HCT116 (cell line): Measurements from ENCODE around the gene MYO16. TPM values are rescaled to one million over a fixed set of nuclear protein-coding genes. Genes with fewer than 3 reads are reported as not detected.

ENCODE experiments used
- ATAC-seq: fragments of 200-7000 bp; cut with Tn5 transposase; 2 replicates; pipeline ENCODE4 v1.9.1; 2020; ENCODE audit warnings: mild to moderate bottlenecking, moderate library complexity
- BruUV-seq: library from RNA; stranded (reverse); fragments of 400-500 nt; replicated peaks from 2 replicates; lab custom pipeline; 2021; lab: Mats Ljungman, UMichigan
- CTCF ChIA-PET: fragments of 300-600 bp; sonication (Branson Sonifier 250); formaldehyde crosslinking; loops from one replicate; lab custom pipeline; 2021; ENCODE audit warnings: antibody characterized with exemption; lab: Charles Lee
- POLR2A ChIA-PET: fragments of 300-600, 350-600 bp; sonication (Branson Sonifier 250); formaldehyde crosslinking; loops from one replicate; lab custom pipeline; 2021; ENCODE audit warnings: antibody characterized with exemption; lab: Charles Lee
- RAD21 ChIA-PET, 2 experiments: fragments of 300-600 bp; sonication (Branson Sonifier 250); formaldehyde crosslinking; loops; one replicate each; lab custom pipeline; 2023; ENCODE audit warnings: low total read pairs in 2 of 2; ENCODE audit not compliant: uncharacterized antibody in 2 of 2, unreplicated experiment in 2 of 2, low non-redundant PET in 1 of 2; lab: Charles Lee
- DNase-seq: peaks from one replicate; pipeline ENCODE4 v3.0.0-alpha.2; 2010; ENCODE audit warnings: low read depth, low spot score
- H2AFZ ChIP-seq: fragments of 200-600 bp; shearing (Covaris generic), sonication (generic); 2 replicates; pipeline ENCODE4 v1.6.1; 2017; ENCODE audit warnings: low read depth, mixed run types, mixed read lengths, antibody characterized with exemption, low read length; ENCODE audit not compliant: poor library complexity, severe bottlenecking
- H3K27ac ChIP-seq: 2 replicates; pipeline ENCODE4 v1.5.1; 2012; ENCODE audit warnings: low read depth, low read length
- H3K27me3 ChIP-seq: fragments of 200-600 bp; sonication (generic); 2 replicates; pipeline ENCODE4 v1.6.1; 2016; ENCODE audit warnings: mixed run types, low read length, mixed read lengths; ENCODE audit not compliant: insufficient read depth
- H3K36me3 ChIP-seq, 2 experiments: fragments of 200-500 bp in 1 of 2; fragments of 200-600 bp in 1 of 2; sonication (Bioruptor generic) in 1 of 2; sonication (generic) in 1 of 2; 2 replicates each; pipeline versions ENCODE4 v1.5.1 to v1.6.1; 2014 to 2016; ENCODE audit warnings: low read length in 2 of 2, inconsistent platforms in 1 of 2, mixed read lengths in 1 of 2, mixed run types in 1 of 2; ENCODE audit not compliant: insufficient read depth in 2 of 2, control insufficient read depth in 1 of 2
- H3K4me1 ChIP-seq, 2 experiments: fragments of 200-600 bp in 1 of 2; sonication (generic) in 1 of 2; 2 replicates each; pipeline versions ENCODE4 v1.5.1 to v1.6.1; 2012 to 2017; ENCODE audit warnings: low read length in 2 of 2, inconsistent platforms in 1 of 2, mild to moderate bottlenecking in 1 of 2, mixed read lengths in 1 of 2, mixed run types in 1 of 2, moderate library complexity in 1 of 2; ENCODE audit not compliant: insufficient read depth in 2 of 2, control insufficient read depth in 1 of 2
- H3K4me2 ChIP-seq: fragments of 200-600 bp; sonication (generic); 2 replicates; pipeline ENCODE4 v1.6.1; 2017; ENCODE audit warnings: mixed run types, low read length, mixed read lengths
- H3K4me3 ChIP-seq, 2 experiments: fragments of 200-600 bp in 1 of 2; sonication (generic) in 1 of 2; replicated peaks in 1 of 2; 2 replicates each; pipeline ENCODE4 v1.5.1; 2011 to 2016; ENCODE audit warnings: low read length in 2 of 2, control low read depth in 1 of 2, low read depth in 1 of 2, mild to moderate bottlenecking in 1 of 2, mixed read lengths in 1 of 2, mixed run types in 1 of 2
- H3K79me2 ChIP-seq: fragments of 200-600 bp; sonication (generic); 2 replicates; pipeline ENCODE4 v1.6.1; 2017; ENCODE audit warnings: mild to moderate bottlenecking, mixed run types, low read length, moderate library complexity, mixed read lengths; ENCODE audit not compliant: insufficient read depth
- H3K9ac ChIP-seq: fragments of 200-600 bp; sonication (generic); 2 replicates; pipeline ENCODE4 v1.6.1; 2016; ENCODE audit warnings: low read length, mixed read lengths
- H3K9me2 ChIP-seq: fragments of 200-600 bp; sonication (generic), shearing (Covaris generic); 2 replicates; pipeline ENCODE4 v1.6.1; 2017; ENCODE audit warnings: mixed run types, mild to moderate bottlenecking, moderate library complexity; ENCODE audit not compliant: insufficient read depth
- H3K9me3 ChIP-seq, 2 experiments: fragments of 200-500 bp in 1 of 2; fragments of 200-600 bp in 1 of 2; sonication (Bioruptor generic) in 1 of 2; sonication (generic) in 1 of 2; 2 replicates each; pipeline ENCODE4 v1.6.1; 2014 to 2017; ENCODE audit warnings: low read length in 2 of 2, mixed read lengths in 2 of 2, inconsistent platforms in 1 of 2, low read depth in 1 of 2, mild to moderate bottlenecking in 1 of 2, mixed run types in 1 of 2, moderate library complexity in 1 of 2; ENCODE audit not compliant: control insufficient read depth in 1 of 2, insufficient read depth in 1 of 2
- H4K20me1 ChIP-seq: fragments of 200-600 bp; sonication (generic), shearing (Covaris generic); 2 replicates; pipeline ENCODE4 v1.6.1; 2017; ENCODE audit warnings: mixed run types, mild to moderate bottlenecking, moderate library complexity; ENCODE audit not compliant: insufficient read depth
- CBX3 ChIP-seq: IDR thresholded peaks from 2 replicates; pipeline ENCODE4 v1.6.1; 2012; ENCODE audit warnings: low read depth
- CTCF ChIP-seq, 3 experiments: fragments of 200-600 bp in 1 of 3; sonication (generic) in 1 of 3; IDR thresholded peaks in 2 of 3; conservative IDR thresholded peaks in 1 of 3; 2 replicates each; pipeline ENCODE4 v1.5.1; 2012 to 2017; ENCODE audit warnings: low read depth in 2 of 3, low read length in 2 of 3, antibody characterized with exemption in 1 of 3, borderline replicate concordance in 1 of 3, control low read depth in 1 of 3, mild to moderate bottlenecking in 1 of 3, mixed read lengths in 1 of 3, mixed run types in 1 of 3, moderate library complexity in 1 of 3; ENCODE audit not compliant: insufficient read depth in 1 of 3
- EZH2 ChIP-seq: fragments of 200-600 bp; sonication (generic); IDR thresholded peaks from 2 replicates; pipeline ENCODE4 v1.6.1; 2017; ENCODE audit warnings: antibody characterized with exemption, mixed run types
- POLR2AphosphoS5 ChIP-seq: IDR thresholded peaks from 2 replicates; pipeline ENCODE4 v1.6.1; 2011; ENCODE audit warnings: mild to moderate bottlenecking, low read depth, low read length, moderate library complexity
- RAD21 ChIP-seq: IDR thresholded peaks from 2 replicates; pipeline ENCODE4 v1.6.1; 2012; ENCODE audit warnings: low read depth, mild to moderate bottlenecking
- TCF7L2 ChIP-seq: IDR thresholded peaks from 2 replicates; pipeline ENCODE4 v1.7.0; 2011; ENCODE audit warnings: borderline replicate concordance, inconsistent platforms; ENCODE audit not compliant: insufficient read depth, insufficient read length; ENCODE audit errors: extremely low read depth
- ZFX ChIP-seq: fragments of 450-650 bp; IDR thresholded peaks from 2 replicates; pipeline ENCODE4 v1.6.1; 2017
- ZNF274 ChIP-seq: fragments of 200-500 bp; sonication (Bioruptor generic); IDR thresholded peaks from 2 replicates; pipeline ENCODE4 v1.6.1; 2014; ENCODE audit warnings: mild to moderate bottlenecking, low read depth, low read length, inconsistent platforms
- intact Hi-C: fragments of 100-400 bp; cut with micrococcal nuclease; formaldehyde crosslinking; loops from 2 replicates; pipeline ENCODE4 v1.10.0; 2022
- total RNA-seq: library from RNA; stranded (reverse); gene quantifications from one replicate; pipeline ENCODE4 v1.2.1, GENCODE V29; 2021; ENCODE audit not compliant: unreplicated experiment

The MYO16 gene
- total RNA-seq, 1 experiment from 2014 or later: 0.07 TPM

GRCh38 chr13:108681986-108682575, 52.7 kb downstream of the MYO16 start:
- no peaks in the 10 kb centered on the region for H3K4me1 ChIP-seq
- ChIA-PET CTCF (no interaction called here), POLR2A (no interaction called here), RAD21 (no interaction called here)
- H3K4me2 ChIP-seq: no peak overlapping the region
- no peak for ATAC-seq
- no peak overlapping the region for H3K27ac ChIP-seq
- H4K20me1 ChIP-seq: no peaks in the 10 kb centered on the region
- no peak overlapping the region for H2AFZ ChIP-seq
- H3K9ac ChIP-seq: no peak overlapping the region
- no peaks in the 10 kb centered on the region for H3K79me2 ChIP-seq
- H3K4me3 ChIP-seq: no peak overlapping the region
- no peaks in the 10 kb centered on the region for H3K9me3 ChIP-seq
- H3K27me3 ChIP-seq: peaks cover 5% of the 10 kb centered on the region; the same call in 1 of the 2 replicates
- no TSS peak for BruUV-seq
- H3K36me3 ChIP-seq: no peaks in the 10 kb centered on the region
- DNase-seq: no peak
- intact Hi-C loops: no loop called here
- no peaks in the 10 kb centered on the region for H3K9me2 ChIP-seq
- TF ChIP-seq EZH2 (no peak), ZNF274 (no peak), RAD21 (no peak), ZFX (no peak), TCF7L2 (no peak), CTCF (IDR thresholded peaks at IDR 0.05 in 2 of 3, conservative IDR thresholded peaks at IDR 0.05 in 1 of 3; ENCODE audit: borderline replicate concordance in 1 of 3, insufficient read depth in 1 of 3, low read depth in 2 of 3, low read length in 2 of 3) (no peak), POLR2AphosphoS5 (no peak), CBX3 (no peak)
